ENCODE results near the gene MRPS30. TPM values are rescaled to one million over a fixed set of nuclear protein-coding genes. Genes with fewer than 3 reads are reported as not detected.

The MRPS30 gene
- total RNA-seq, 2 donors from 2014 or later, result 48.6 to 68.0 TPM

- H3K4me3 ChIP-seq, result no peak overlapping the region
- H3K9me3 ChIP-seq, result no peaks in the 10 kb centered on the region
- H3K36me3 ChIP-seq, result no peaks in the 10 kb centered on the region
- H3K27ac ChIP-seq, result no peak overlapping the region
- DNase-seq (ENCODE audit: low spot score) (no peak), ATAC-seq (ENCODE audit: insufficient number of reproducible peaks, low FRiP score, low read depth) (no peak)
- no peaks in the 10 kb centered on the region for H3K27me3 ChIP-seq (replicated peaks; ENCODE audit: insufficient read depth)
- H3K4me1 ChIP-seq (ENCODE audit: control insufficient read depth in 1 of 2, low read depth in 2 of 2), result no peaks in the 10 kb centered on the region
- no peak for TF ChIP-seq CTCF (IDR thresholded peaks at IDR 0.05)
These were observed 51.5 kb downstream of the MRPS30 start for GRCh38 chr5:44860267-44860666.

GRCh38 chr5:44862808-44863207, 54.1 kb downstream of the MRPS30 start:
- H3K9me3 ChIP-seq, result no peaks in the 10 kb centered on the region
- H3K27ac ChIP-seq, result no peak overlapping the region
- DNase-seq (ENCODE audit: low spot score) (no peak), ATAC-seq (ENCODE audit: insufficient number of reproducible peaks, low FRiP score, low read depth) (no peak)
- H3K4me3 ChIP-seq, result no peak overlapping the region
- no peaks in the 10 kb centered on the region for H3K4me1 ChIP-seq (ENCODE audit: control insufficient read depth in 1 of 2, low read depth in 2 of 2)
- H3K27me3 ChIP-seq (replicated peaks; ENCODE audit: insufficient read depth), result no peaks in the 10 kb centered on the region
- no peaks in the 10 kb centered on the region for H3K36me3 ChIP-seq
- TF ChIP-seq CTCF (IDR thresholded peaks at IDR 0.05), result no peak
